BLaER1 treated with 17β-estradiol and CSF1 and Interleukin-3, amounts not matched to agents 10 nM and 100 nM (cell line): Measurements from ENCODE around the gene APBA2.
"Not testable (repeated sequence)": the region's sequence is repeated elsewhere in the genome, so short reads cannot be mapped to it uniquely, and the experiment has no call there.

Experiments used
- H3K27ac ChIP-seq, 11 experiments: shearing (Covaris generic); formaldehyde crosslinking; 2 replicates each; pipeline ENCODE4 v1.8.1; 2022
- H3K27me3 ChIP-seq, 11 experiments: shearing (Covaris generic); formaldehyde crosslinking; 2 replicates each; pipeline ENCODE4 v1.8.1; 2022
- H3K36me3 ChIP-seq, 11 experiments: shearing (Covaris generic); formaldehyde crosslinking; 2 replicates each; pipeline ENCODE4 v1.8.1; 2022
- H3K4me1 ChIP-seq, 10 experiments: shearing (Covaris generic); formaldehyde crosslinking; 2 replicates each; pipeline ENCODE4 v1.8.1; 2022
- H3K4me2 ChIP-seq, 11 experiments: shearing (Covaris generic); formaldehyde crosslinking; 2 replicates each; pipeline ENCODE4 v1.8.1; 2022
- H3K4me3 ChIP-seq, 10 experiments: shearing (Covaris generic); formaldehyde crosslinking; 2 replicates each; pipeline ENCODE4 v1.8.1; 2022
- H3K9ac ChIP-seq, 11 experiments: shearing (Covaris generic); formaldehyde crosslinking; 2 replicates each; pipeline ENCODE4 v1.8.1; 2022
- H3K9me3 ChIP-seq, 11 experiments: shearing (Covaris generic); formaldehyde crosslinking; replicated peaks in 1 of 11; 2 replicates each; pipeline ENCODE4 v1.8.1; 2022
- H4K20me1 ChIP-seq, 11 experiments: shearing (Covaris generic); formaldehyde crosslinking; 2 replicates each; pipeline ENCODE4 v1.8.1; 2022
- Cebpa-rat ChIP-seq, 11 experiments: shearing (Covaris generic); IDR thresholded peaks; 2 replicates each; pipeline ENCODE4 v1.8.1; 2022

APBA2 gene

DNA sequence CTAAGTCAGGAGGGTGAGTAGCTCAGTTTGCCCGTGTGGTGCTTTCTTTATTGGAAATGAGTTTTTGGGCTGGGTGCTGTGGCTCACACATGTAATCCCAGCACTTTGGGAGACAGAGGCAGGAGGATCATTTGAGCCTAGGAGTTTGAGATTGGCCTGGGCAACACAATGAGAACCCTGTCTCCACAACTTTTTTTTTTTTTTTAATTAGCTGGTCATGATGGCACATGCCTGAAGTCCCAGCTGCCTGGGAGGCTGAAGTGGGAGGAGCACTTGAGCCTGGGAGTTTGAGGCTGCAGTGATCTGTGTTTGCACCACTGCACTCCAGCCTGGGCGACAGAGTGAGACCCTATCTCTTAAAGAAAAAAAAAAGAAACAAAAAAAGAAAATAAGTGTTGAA, 208.9 kb downstream of the APBA2 start:
- Histone ChIP-seq H3K4me3 (no peak overlapping the region), H3K9ac (no peak overlapping the region)

DNA sequence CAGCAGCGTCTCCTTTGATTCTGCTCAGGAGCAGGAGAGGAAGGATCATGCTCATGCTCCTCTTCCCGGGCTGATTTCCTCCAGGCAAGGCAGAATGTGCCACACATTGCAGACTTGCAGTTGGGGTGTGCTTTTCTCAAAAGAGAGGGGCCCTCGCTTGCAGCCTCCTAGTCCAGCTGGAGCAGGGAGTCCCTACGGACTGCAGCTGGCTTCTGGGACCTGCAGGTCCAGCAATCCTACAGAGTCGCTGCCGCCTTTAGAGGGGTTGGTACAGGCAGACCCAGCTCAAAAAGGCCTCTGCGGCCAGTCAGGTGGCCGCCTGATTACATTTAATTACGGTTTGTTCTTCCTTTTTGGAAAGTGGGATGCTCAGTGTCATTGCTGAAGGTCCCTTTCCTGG, 210.0 kb downstream of the APBA2 start:
- H3K4me2 ChIP-seq, result no peak overlapping the region
- no peak overlapping the region for H3K9ac ChIP-seq
- no peak overlapping the region for H3K27ac ChIP-seq
- peaks cover 0 to 27% (median 5%) of the 10 kb centered on the region in 11 experiments; a peak in 4 of 22 replicates for H3K36me3 ChIP-seq
- no peak overlapping the region for H3K4me3 ChIP-seq
- peaks cover 0 to 12% (median 9%) of the 10 kb centered on the region in 10 experiments; a peak in 12 of 20 replicates for H3K4me1 ChIP-seq
- no peaks in the 10 kb centered on the region for H3K27me3 ChIP-seq
- TF ChIP-seq Cebpa-rat (IDR thresholded peaks at IDR 0.05), result no peak
- H4K20me1 ChIP-seq, result no peaks in the 10 kb centered on the region; a peak in 2 of 22 replicates
- H3K9me3 ChIP-seq, result no peaks in the 10 kb centered on the region

More for the DNA sequence above, 208.9 kb downstream of the APBA2 start:
- TF ChIP-seq Cebpa-rat (IDR thresholded peaks at IDR 0.05), result no peak
- Histone ChIP-seq H3K9me3 (no peaks in the 10 kb centered on the region), H3K27ac (no peak overlapping the region), H3K4me2 (no peak overlapping the region), H3K4me1 (peaks cover 0 to 18% (median 15%) of the 10 kb centered on the region in 10 experiments; a peak in 16 of 20 replicates), H4K20me1 (no peaks in the 10 kb centered on the region; a peak in 2 of 22 replicates), H3K36me3 (peaks cover 0 to 23% (median 5%) of the 10 kb centered on the region in 11 experiments; a peak in 4 of 22 replicates), H3K27me3 (no peaks in the 10 kb centered on the region)

DNA sequence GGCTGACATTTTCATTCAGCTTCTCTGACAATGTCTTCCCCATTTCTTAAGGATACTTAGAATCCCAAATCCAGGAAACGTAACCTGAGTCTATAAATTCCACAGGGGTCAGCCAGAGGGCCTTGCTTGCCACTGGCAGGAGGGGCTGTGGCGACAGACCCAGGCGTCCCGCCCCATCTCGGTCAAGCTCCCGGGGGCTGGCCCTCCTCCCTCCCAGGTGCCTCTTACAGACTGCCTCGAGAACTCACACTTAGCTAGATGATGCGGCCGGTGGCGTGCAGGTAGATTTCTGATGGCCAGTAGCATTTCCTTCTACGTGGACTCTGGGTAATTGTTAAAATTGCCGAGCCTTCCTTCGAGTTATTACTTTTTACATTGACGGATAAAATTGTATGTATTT, 211.4 kb downstream of the APBA2 start:
- H3K27me3 ChIP-seq, result no peaks in the 10 kb centered on the region
- no peak overlapping the region for H3K4me3 ChIP-seq

DNA sequence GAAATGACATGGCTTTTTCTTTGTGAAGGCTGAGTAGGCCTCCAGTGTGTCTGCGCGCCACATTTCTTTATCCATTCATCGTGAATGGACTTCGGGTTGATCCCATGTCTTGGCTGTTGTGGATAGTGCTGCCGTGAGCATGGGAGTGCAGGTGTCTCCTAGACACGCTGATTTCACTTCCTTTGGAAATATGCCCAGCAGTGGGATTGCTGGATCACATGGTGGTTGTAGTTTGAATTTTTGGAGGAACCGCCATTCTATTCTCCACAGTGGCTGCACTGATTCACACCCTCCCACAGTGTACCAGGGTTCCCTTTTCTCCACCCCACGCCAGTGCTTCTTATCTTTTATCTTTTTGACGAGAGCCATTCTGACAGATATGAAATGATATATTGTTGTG, 212.2 kb downstream of the APBA2 start:
- H3K4me1 ChIP-seq, result peaks cover 0 to 12% (median 9%) of the 10 kb centered on the region in 10 experiments; a peak in 14 of 20 replicates
- H3K9ac ChIP-seq, result no peak overlapping the region
- no peak overlapping the region for H3K27ac ChIP-seq
- H3K4me2 ChIP-seq, result no peak overlapping the region
- no peaks in the 10 kb centered on the region for H3K27me3 ChIP-seq
- H4K20me1 ChIP-seq, result peaks cover 0 to 1% (median 0%) of the 10 kb centered on the region in 11 experiments; a peak in 1 of 22 replicates
- peaks cover 0 to 23% (median 0%) of the 10 kb centered on the region in 11 experiments; a peak in 5 of 22 replicates for H3K36me3 ChIP-seq
- H3K4me3 ChIP-seq, result no peak overlapping the region
- TF ChIP-seq Cebpa-rat (IDR thresholded peaks at IDR 0.05), result no peak
- H3K9me3 ChIP-seq, result no peaks in the 10 kb centered on the region

More for the DNA sequence above, 211.4 kb downstream of the APBA2 start:
- H3K36me3 ChIP-seq, result peaks cover 0 to 27% (median 5%) of the 10 kb centered on the region in 11 experiments; a peak in 5 of 22 replicates
- no peaks in the 10 kb centered on the region for H3K9me3 ChIP-seq
- no peak for TF ChIP-seq Cebpa-rat (IDR thresholded peaks at IDR 0.05)
- peaks cover 0 to 12% (median 9%) of the 10 kb centered on the region in 10 experiments; a peak in 12 of 20 replicates for H3K4me1 ChIP-seq
- H3K9ac ChIP-seq, result no peak overlapping the region
- H4K20me1 ChIP-seq, result no peaks in the 10 kb centered on the region; a peak in 1 of 22 replicates
- H3K27ac ChIP-seq, result no peak overlapping the region
- no peak overlapping the region for H3K4me2 ChIP-seq

DNA sequence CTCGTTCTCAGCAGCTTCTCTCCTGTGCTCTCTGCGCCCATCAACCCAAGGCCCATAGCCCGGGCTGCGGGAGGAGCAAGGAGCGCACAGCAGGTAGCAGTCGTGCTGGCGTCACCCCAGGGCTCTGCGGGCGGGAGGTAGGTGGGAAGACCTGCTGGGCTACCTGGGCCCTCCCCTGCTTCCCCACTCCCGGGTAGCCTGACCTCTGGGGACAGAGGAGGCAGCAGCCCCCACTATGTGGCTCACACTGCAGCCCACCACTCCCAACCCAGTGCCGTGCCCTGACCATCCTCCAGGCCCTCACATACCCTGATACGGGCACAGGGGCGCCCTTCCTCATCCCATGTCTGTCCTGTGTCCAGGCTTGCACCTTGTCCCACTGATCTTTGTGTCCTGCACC, 212.9 kb downstream of the APBA2 start:
- TF ChIP-seq Cebpa-rat (IDR thresholded peaks at IDR 0.05), result no peak
- Histone ChIP-seq H3K4me1 (peaks cover 0 to 18% (median 14%) of the 10 kb centered on the region in 10 experiments; a peak in 16 of 20 replicates), H3K36me3 (peaks cover 0 to 19% (median 0%) of the 10 kb centered on the region in 11 experiments; a peak in 5 of 22 replicates), H3K27ac (no peak overlapping the region), H3K9ac (no peak overlapping the region), H3K9me3 (no peaks in the 10 kb centered on the region), H4K20me1 (peaks cover 0 to 8% (median 0%) of the 10 kb centered on the region in 11 experiments; a peak in 2 of 22 replicates), H3K27me3 (no peaks in the 10 kb centered on the region), H3K4me3 (no peak overlapping the region), H3K4me2 (no peak overlapping the region)

DNA sequence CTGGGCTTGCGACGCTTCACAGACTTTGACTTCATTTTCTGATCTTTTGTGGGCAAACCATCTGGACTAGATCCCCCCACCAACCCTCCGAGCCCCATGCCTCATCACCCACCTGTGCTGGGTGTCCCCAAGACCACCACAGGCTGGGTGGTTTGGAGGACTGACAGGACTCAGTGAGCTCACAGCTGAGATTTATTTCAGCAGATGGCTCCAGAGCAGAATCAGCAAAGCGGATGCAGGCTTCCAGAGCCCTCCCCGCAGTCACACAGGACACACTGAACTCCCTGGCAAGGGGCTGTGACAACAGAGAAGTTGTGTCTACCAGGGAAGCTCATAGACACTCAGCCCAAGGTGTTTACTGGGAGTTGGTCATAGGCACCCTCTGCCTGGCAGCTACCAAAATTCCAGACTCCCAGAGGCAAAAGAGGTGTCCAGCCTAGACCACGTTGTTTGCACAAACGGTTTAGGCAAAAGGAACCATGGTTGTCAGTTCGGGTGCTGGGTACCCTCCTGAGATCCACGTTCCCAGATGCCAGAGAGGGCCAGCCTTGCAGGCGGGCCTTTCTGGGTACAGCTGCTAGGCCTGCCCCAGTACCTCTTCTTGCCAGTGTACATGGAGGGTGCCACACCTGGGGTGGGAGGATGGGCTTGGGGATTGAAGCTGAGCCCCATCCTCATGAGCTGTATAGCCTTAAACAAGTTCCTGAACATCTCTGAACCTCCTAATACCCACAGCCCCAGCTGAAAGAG, 213.5 kb downstream of the APBA2 start:
- no peaks in the 10 kb centered on the region for H3K9me3 ChIP-seq
- H3K4me3 ChIP-seq, result no peak overlapping the region
- TF ChIP-seq Cebpa-rat (IDR thresholded peaks at IDR 0.05), result no peak
- H3K36me3 ChIP-seq, result peaks cover 0 to 19% (median 0%) of the 10 kb centered on the region in 11 experiments; a peak in 5 of 22 replicates
- peaks cover 0 to 15% (median 0%) of the 10 kb centered on the region in 11 experiments; a peak in 4 of 22 replicates for H4K20me1 ChIP-seq
- no peak overlapping the region for H3K9ac ChIP-seq
- H3K27me3 ChIP-seq, result no peaks in the 10 kb centered on the region
- no peak overlapping the region for H3K27ac ChIP-seq
- H3K4me2 ChIP-seq, result no peak overlapping the region
- peaks cover 0 to 16% (median 8%) of the 10 kb centered on the region in 10 experiments; a peak in 15 of 20 replicates for H3K4me1 ChIP-seq

DNA sequence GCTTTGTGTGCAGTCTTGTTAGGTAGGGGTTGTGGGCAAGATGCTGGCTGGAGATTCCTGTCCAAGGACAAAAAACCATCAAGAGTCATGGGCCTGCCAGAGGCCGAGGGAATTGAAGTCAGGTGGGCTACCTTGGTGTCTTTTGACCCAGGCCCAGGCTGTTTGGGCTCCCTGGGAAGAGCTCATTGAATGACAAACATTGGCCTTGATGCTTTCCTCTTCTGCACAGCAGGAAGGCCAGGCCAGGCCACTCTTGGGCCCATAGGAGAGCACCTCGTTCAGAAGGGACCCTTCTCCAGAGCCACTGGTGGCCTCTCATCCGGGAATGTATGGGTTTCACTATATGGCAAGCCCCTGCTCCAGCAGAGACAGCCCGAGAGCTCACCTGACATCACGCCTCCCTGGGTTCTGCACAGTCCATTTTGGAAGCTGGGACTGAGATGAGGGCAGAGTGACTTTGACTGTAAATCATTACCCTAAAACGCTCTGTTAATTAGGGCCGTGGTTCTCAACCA, 214.8 kb downstream of the APBA2 start:
- H3K27me3 ChIP-seq, result no peaks in the 10 kb centered on the region
- H3K36me3 ChIP-seq, result peaks cover 0 to 28% (median 0%) of the 10 kb centered on the region in 11 experiments; a peak in 8 of 22 replicates
- H3K4me3 ChIP-seq, result no peak overlapping the region
- H4K20me1 ChIP-seq, result peaks cover 0 to 24% (median 0%) of the 10 kb centered on the region in 11 experiments; a peak in 4 of 22 replicates
- H3K9me3 ChIP-seq, result no peaks in the 10 kb centered on the region
- H3K9ac ChIP-seq, result no peak overlapping the region
- TF ChIP-seq Cebpa-rat (IDR thresholded peaks at IDR 0.05), result no peak
- H3K27ac ChIP-seq, result no peak overlapping the region
- H3K4me1 ChIP-seq, result peaks cover 0 to 14% (median 7%) of the 10 kb centered on the region in 10 experiments; a peak in 12 of 20 replicates
- H3K4me2 ChIP-seq, result no peak overlapping the region

DNA sequence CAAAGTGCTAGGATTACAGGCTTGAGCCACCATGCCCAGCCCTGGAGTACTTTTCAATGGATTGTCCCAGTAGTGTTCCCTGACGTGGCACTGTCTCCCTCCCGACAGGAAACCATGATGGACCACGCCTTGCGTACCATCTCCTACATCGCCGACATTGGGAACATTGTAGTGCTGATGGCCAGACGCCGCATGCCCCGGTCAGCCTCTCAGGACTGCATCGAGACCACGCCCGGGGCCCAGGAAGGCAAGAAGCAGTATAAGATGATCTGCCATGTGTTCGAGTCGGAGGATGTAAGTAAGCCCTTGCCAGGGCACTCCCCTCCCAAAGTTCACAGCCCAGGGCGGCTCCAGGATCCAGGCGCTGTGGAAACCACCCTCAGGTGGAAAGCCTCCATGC, 215.7 kb downstream of the APBA2 start:
- H3K36me3 ChIP-seq, result peaks cover 0 to 28% (median 0%) of the 10 kb centered on the region in 11 experiments; a peak in 8 of 22 replicates
- no peaks in the 10 kb centered on the region for H3K27me3 ChIP-seq
- H3K27ac ChIP-seq, result no peak overlapping the region
- H3K4me1 ChIP-seq, result peaks cover 0 to 14% (median 7%) of the 10 kb centered on the region in 10 experiments; a peak in 12 of 20 replicates
- no peak overlapping the region for H3K9ac ChIP-seq
- TF ChIP-seq Cebpa-rat (IDR thresholded peaks at IDR 0.05), result no peak
- no peaks in the 10 kb centered on the region for H3K9me3 ChIP-seq
- peaks cover 0 to 24% (median 0%) of the 10 kb centered on the region in 11 experiments; a peak in 4 of 22 replicates for H4K20me1 ChIP-seq
- H3K4me2 ChIP-seq, result no peak overlapping the region
- no peak overlapping the region for H3K4me3 ChIP-seq

DNA sequence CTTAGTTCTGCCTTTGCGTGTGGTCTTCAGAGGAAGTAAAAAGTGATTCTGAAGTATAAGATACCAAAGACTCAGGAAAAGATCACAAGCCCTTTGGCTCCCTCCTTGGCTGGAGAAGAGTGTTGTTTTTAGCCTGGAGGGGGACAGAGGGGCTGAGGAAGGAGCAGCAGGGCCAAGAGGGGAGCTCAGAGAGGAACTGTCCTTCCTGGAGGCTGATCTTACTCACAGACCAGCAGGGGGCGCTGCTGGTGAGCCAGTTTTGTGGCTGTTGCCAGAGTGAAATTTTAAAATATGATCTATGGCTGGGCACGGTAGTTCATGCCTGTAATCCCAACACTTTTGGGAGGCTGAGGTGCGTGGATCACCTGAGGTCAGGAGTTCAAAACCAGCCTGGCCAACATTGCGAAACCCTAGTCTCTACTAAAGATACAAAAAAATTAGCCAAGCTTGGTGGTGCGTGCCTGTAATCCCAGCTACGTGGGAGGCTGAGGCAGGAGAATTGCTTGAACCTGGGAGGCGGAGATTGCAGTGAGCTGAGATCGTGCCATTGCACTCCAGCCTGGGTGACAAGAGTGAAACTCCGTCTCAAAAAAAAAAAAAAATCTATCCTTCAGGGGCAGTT, 216.5 kb downstream of the APBA2 start:
- not testable (repeated sequence) for H3K27ac ChIP-seq, H3K4me3 ChIP-seq, H3K27me3 ChIP-seq, H3K9ac ChIP-seq, H3K9me3 ChIP-seq, H3K4me2 ChIP-seq
- peaks cover 0 to 24% (median 0%) of the 10 kb centered on the region in 11 experiments; a peak in 4 of 22 replicates for H4K20me1 ChIP-seq
- peaks cover 0 to 14% (median 7%) of the 10 kb centered on the region in 10 experiments; a peak in 12 of 20 replicates for H3K4me1 ChIP-seq
- TF ChIP-seq Cebpa-rat (IDR thresholded peaks at IDR 0.05), result peak in 1 of 11 experiments; percentile 16; a peak in 1 of 22 replicates
- H3K36me3 ChIP-seq, result peaks cover 0 to 28% (median 0%) of the 10 kb centered on the region in 11 experiments; a peak in 8 of 22 replicates
